HCT116 (cell line): ENCODE measurements around the gene SNAPC2. TPM values are rescaled to one million over a fixed set of nuclear protein-coding genes. Genes with fewer than 3 reads are reported as not detected.
A peak's percentile ranks its signal among the peaks of the same experiment; 100 is the strongest.
"Not testable (repeated sequence)": the region's sequence is repeated elsewhere in the genome, so short reads cannot be mapped to it uniquely, and the experiment has no call there.

ENCODE experiments used
- ATAC-seq: fragments of 200-7000 bp; cut with Tn5 transposase; 2 replicates; pipeline ENCODE4 v1.9.1; 2020; ENCODE audit warnings: mild to moderate bottlenecking, moderate library complexity
- BruUV-seq: library from RNA; stranded (reverse); fragments of 400-500 nt; replicated peaks from 2 replicates; lab custom pipeline; 2021; lab: Mats Ljungman, UMichigan
- CTCF ChIA-PET: fragments of 300-600 bp; sonication (Branson Sonifier 250); formaldehyde crosslinking; loops from one replicate; lab custom pipeline; 2021; ENCODE audit warnings: antibody characterized with exemption; lab: Charles Lee
- POLR2A ChIA-PET: fragments of 300-600, 350-600 bp; sonication (Branson Sonifier 250); formaldehyde crosslinking; loops from one replicate; lab custom pipeline; 2021; ENCODE audit warnings: antibody characterized with exemption; lab: Charles Lee
- RAD21 ChIA-PET, 2 experiments: fragments of 300-600 bp; sonication (Branson Sonifier 250); formaldehyde crosslinking; loops; one replicate each; lab custom pipeline; 2023; ENCODE audit warnings: low total read pairs in 2 of 2; ENCODE audit not compliant: uncharacterized antibody in 2 of 2, unreplicated experiment in 2 of 2, low non-redundant PET in 1 of 2; lab: Charles Lee
- DNase-seq: peaks from one replicate; pipeline ENCODE4 v3.0.0-alpha.2; 2010; ENCODE audit warnings: low read depth, low spot score
- H2AFZ ChIP-seq: fragments of 200-600 bp; shearing (Covaris generic), sonication (generic); 2 replicates; pipeline ENCODE4 v1.6.1; 2017; ENCODE audit warnings: low read depth, mixed run types, mixed read lengths, antibody characterized with exemption, low read length; ENCODE audit not compliant: poor library complexity, severe bottlenecking
- H3K27ac ChIP-seq: 2 replicates; pipeline ENCODE4 v1.5.1; 2012; ENCODE audit warnings: low read depth, low read length
- H3K27me3 ChIP-seq: fragments of 200-600 bp; sonication (generic); 2 replicates; pipeline ENCODE4 v1.6.1; 2016; ENCODE audit warnings: mixed run types, low read length, mixed read lengths; ENCODE audit not compliant: insufficient read depth
- H3K36me3 ChIP-seq, 2 experiments: fragments of 200-500 bp in 1 of 2; fragments of 200-600 bp in 1 of 2; sonication (Bioruptor generic) in 1 of 2; sonication (generic) in 1 of 2; 2 replicates each; pipeline versions ENCODE4 v1.5.1 to v1.6.1; 2014 to 2016; ENCODE audit warnings: low read length in 2 of 2, inconsistent platforms in 1 of 2, mixed read lengths in 1 of 2, mixed run types in 1 of 2; ENCODE audit not compliant: insufficient read depth in 2 of 2, control insufficient read depth in 1 of 2
- H3K4me1 ChIP-seq, 2 experiments: fragments of 200-600 bp in 1 of 2; sonication (generic) in 1 of 2; 2 replicates each; pipeline versions ENCODE4 v1.5.1 to v1.6.1; 2012 to 2017; ENCODE audit warnings: low read length in 2 of 2, inconsistent platforms in 1 of 2, mild to moderate bottlenecking in 1 of 2, mixed read lengths in 1 of 2, mixed run types in 1 of 2, moderate library complexity in 1 of 2; ENCODE audit not compliant: insufficient read depth in 2 of 2, control insufficient read depth in 1 of 2
- H3K4me2 ChIP-seq: fragments of 200-600 bp; sonication (generic); 2 replicates; pipeline ENCODE4 v1.6.1; 2017; ENCODE audit warnings: mixed run types, low read length, mixed read lengths
- H3K4me3 ChIP-seq, 2 experiments: fragments of 200-600 bp in 1 of 2; sonication (generic) in 1 of 2; replicated peaks in 1 of 2; 2 replicates each; pipeline ENCODE4 v1.5.1; 2011 to 2016; ENCODE audit warnings: low read length in 2 of 2, control low read depth in 1 of 2, low read depth in 1 of 2, mild to moderate bottlenecking in 1 of 2, mixed read lengths in 1 of 2, mixed run types in 1 of 2
- H3K79me2 ChIP-seq: fragments of 200-600 bp; sonication (generic); 2 replicates; pipeline ENCODE4 v1.6.1; 2017; ENCODE audit warnings: mild to moderate bottlenecking, mixed run types, low read length, moderate library complexity, mixed read lengths; ENCODE audit not compliant: insufficient read depth
- H3K9ac ChIP-seq: fragments of 200-600 bp; sonication (generic); 2 replicates; pipeline ENCODE4 v1.6.1; 2016; ENCODE audit warnings: low read length, mixed read lengths
- H3K9me2 ChIP-seq: fragments of 200-600 bp; sonication (generic), shearing (Covaris generic); 2 replicates; pipeline ENCODE4 v1.6.1; 2017; ENCODE audit warnings: mixed run types, mild to moderate bottlenecking, moderate library complexity; ENCODE audit not compliant: insufficient read depth
- H3K9me3 ChIP-seq, 2 experiments: fragments of 200-500 bp in 1 of 2; fragments of 200-600 bp in 1 of 2; sonication (Bioruptor generic) in 1 of 2; sonication (generic) in 1 of 2; 2 replicates each; pipeline ENCODE4 v1.6.1; 2014 to 2017; ENCODE audit warnings: low read length in 2 of 2, mixed read lengths in 2 of 2, inconsistent platforms in 1 of 2, low read depth in 1 of 2, mild to moderate bottlenecking in 1 of 2, mixed run types in 1 of 2, moderate library complexity in 1 of 2; ENCODE audit not compliant: control insufficient read depth in 1 of 2, insufficient read depth in 1 of 2
- H4K20me1 ChIP-seq: fragments of 200-600 bp; sonication (generic), shearing (Covaris generic); 2 replicates; pipeline ENCODE4 v1.6.1; 2017; ENCODE audit warnings: mixed run types, mild to moderate bottlenecking, moderate library complexity; ENCODE audit not compliant: insufficient read depth
- EGR1 ChIP-seq: IDR thresholded peaks from 2 replicates; pipeline ENCODE4 v1.6.1; 2012; ENCODE audit warnings: low read depth
- JUND ChIP-seq: IDR thresholded peaks from 2 replicates; pipeline ENCODE4 v1.6.1; 2012
- POLR2AphosphoS5 ChIP-seq: IDR thresholded peaks from 2 replicates; pipeline ENCODE4 v1.6.1; 2011; ENCODE audit warnings: mild to moderate bottlenecking, low read depth, low read length, moderate library complexity
- RAD21 ChIP-seq: IDR thresholded peaks from 2 replicates; pipeline ENCODE4 v1.6.1; 2012; ENCODE audit warnings: low read depth, mild to moderate bottlenecking
- ZFX ChIP-seq: fragments of 450-650 bp; IDR thresholded peaks from 2 replicates; pipeline ENCODE4 v1.6.1; 2017
- intact Hi-C: fragments of 100-400 bp; cut with micrococcal nuclease; formaldehyde crosslinking; loops from 2 replicates; pipeline ENCODE4 v1.10.0; 2022
- total RNA-seq: library from RNA; stranded (reverse); gene quantifications from one replicate; pipeline ENCODE4 v1.2.1, GENCODE V29; 2021; ENCODE audit not compliant: unreplicated experiment

The SNAPC2 gene
- total RNA-seq, 1 experiment from 2014 or later = 42.9 TPM

DNA sequence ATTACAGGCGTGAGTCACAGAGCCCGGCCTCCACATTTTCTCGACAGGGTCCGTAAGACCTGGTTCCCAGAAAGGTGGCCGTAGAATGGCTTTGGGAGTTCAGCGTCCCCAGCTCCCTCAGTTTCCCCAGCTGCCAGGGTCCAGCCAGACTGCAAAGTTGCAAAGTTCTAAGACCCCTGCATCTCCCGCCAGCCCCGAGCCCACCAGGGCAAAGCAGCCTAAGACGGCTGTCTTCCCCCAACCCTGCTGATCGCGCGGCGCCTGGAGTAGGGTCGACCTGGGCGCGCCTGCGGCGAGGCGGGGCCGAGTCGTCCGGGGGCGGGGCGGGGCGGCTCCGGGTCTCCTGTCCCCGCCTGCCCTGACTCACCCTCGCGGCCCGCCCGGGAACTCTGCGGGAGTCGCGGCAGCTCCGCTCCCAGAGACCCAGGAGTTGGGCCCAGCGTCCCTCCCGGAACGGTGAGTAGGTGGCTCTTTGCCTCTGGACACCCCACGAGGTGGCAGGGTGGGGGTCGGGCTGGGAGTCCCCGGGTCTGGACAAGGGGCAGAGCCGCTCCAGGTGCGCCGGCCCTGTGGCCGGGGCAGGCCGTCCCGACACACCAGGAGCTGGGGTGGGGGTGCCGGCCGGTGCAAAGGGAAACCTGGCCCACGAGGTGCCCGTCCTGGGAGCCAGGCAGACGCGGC is 31.9 kb upstream of the SNAPC2 start, which contains the start of gene LRRC8E:
TSS of gene LRRC8E (plus strand) at position 366 of the 681 bp plus-strand sequence. CDS start 7,094 bp downstream, outside the sequence.
- H2AFZ ChIP-seq = no peak within 1 kb of the TSS

GRCh38 chr19:7888826-7889217 is 31.3 kb upstream of the SNAPC2 start:
- no peaks in the 10 kb centered on the region for H3K36me3 ChIP-seq
- H2AFZ ChIP-seq = no peak overlapping the region
- H3K79me2 ChIP-seq = peaks cover 37% of the 10 kb centered on the region
- no peaks in the 10 kb centered on the region for H3K9me2 ChIP-seq
- DNase-seq (no peak), ATAC-seq (no peak)
- no peaks in the 10 kb centered on the region for H3K27me3 ChIP-seq
- H3K4me2 ChIP-seq = peak overlapping the region; percentile 95
- BruUV-seq = TSS peak; percentile 83
- peak overlapping the region; percentile 81 to 94 for H3K4me3 ChIP-seq
- H3K4me1 ChIP-seq = peaks cover 13 to 42% of the 10 kb centered on the region in 2 experiments; a peak in 3 of 4 replicates
- RAD21 ChIA-PET = no interaction called here
- TF ChIP-seq JUND (no peak), ZFX (peak; percentile 50; the same call in 1 of the 2 replicates)
- H3K9ac ChIP-seq = peak overlapping the region; percentile 97
- intact Hi-C loops = loop anchor here (2.0 kb wide), 1 partner anchor 14 kb away; the partner anchor contains the start of gene MAP2K7
- no peaks in the 10 kb centered on the region for H4K20me1 ChIP-seq
- CTCF ChIA-PET = interaction anchor here (1.8 to 4.0 kb wide), 2 partner anchors 13 to 20 kb away, joined by 4 to 14 read pairs; no protein-coding TSS in a partner anchor
- POLR2A ChIA-PET = interaction anchor here (1.0 to 3.0 kb wide), 5 partner anchors 11 to 31 kb away, joined by 3 to 10 read pairs (median 4); partner anchors contain the start of genes MAP2K7 and SNAPC2
- no peaks in the 10 kb centered on the region for H3K9me3 ChIP-seq
- H3K27ac ChIP-seq = peak overlapping the region; percentile 76

More for the DNA sequence above, 31.9 kb upstream of the SNAPC2 start, which contains the start of gene LRRC8E:
- CTCF ChIA-PET = interaction anchor here (0.9 to 4.0 kb wide), 3 partner anchors 13 to 19 kb away, joined by 4 to 14 read pairs (median 6); partner anchors contain the start of gene MAP2K7
- no peaks in the 10 kb centered on the region for H3K9me2 ChIP-seq
- ATAC-seq = peak; percentile 98
- H3K79me2 ChIP-seq = peaks cover 36% of the 10 kb centered on the region
- peak within 1 kb of the TSS; percentile 95 for H3K4me2 ChIP-seq
- intact Hi-C loops = loop anchor here (2.0 kb wide), 1 partner anchor 15 kb away; the partner anchor contains the start of gene MAP2K7
- DNase-seq = no peak
- H4K20me1 ChIP-seq = no peaks in the 10 kb centered on the region
- RAD21 ChIA-PET = no interaction called here
- peak within 1 kb of the TSS; percentile 97 for H3K9ac ChIP-seq
- POLR2A ChIA-PET = interaction anchor here (1.0 to 3.0 kb wide), 5 partner anchors 12 to 32 kb away, joined by 3 to 10 read pairs (median 4); partner anchors contain the start of genes MAP2K7 and SNAPC2
- no peaks in the 10 kb centered on the region for H3K36me3 ChIP-seq
- BruUV-seq = no TSS peak
- peaks cover 13 to 42% of the 10 kb centered on the region in 2 experiments; a peak in 3 of 4 replicates for H3K4me1 ChIP-seq
- no peaks in the 10 kb centered on the region for H3K9me3 ChIP-seq
- peak within 1 kb of the TSS; percentile 81 to 94 for H3K4me3 ChIP-seq
- TF ChIP-seq ZFX = peak; percentile 79; the same call in 1 of the 2 replicates
- TF ChIP-seq RAD21 = no peak
- TF ChIP-seq EGR1 = peak; percentile 64; the same call in 1 of the 2 replicates
- TF ChIP-seq POLR2AphosphoS5 = peak; percentile 95
- peak within 1 kb of the TSS; percentile 76 for H3K27ac ChIP-seq
- no peaks in the 10 kb centered on the region for H3K27me3 ChIP-seq

DNA sequence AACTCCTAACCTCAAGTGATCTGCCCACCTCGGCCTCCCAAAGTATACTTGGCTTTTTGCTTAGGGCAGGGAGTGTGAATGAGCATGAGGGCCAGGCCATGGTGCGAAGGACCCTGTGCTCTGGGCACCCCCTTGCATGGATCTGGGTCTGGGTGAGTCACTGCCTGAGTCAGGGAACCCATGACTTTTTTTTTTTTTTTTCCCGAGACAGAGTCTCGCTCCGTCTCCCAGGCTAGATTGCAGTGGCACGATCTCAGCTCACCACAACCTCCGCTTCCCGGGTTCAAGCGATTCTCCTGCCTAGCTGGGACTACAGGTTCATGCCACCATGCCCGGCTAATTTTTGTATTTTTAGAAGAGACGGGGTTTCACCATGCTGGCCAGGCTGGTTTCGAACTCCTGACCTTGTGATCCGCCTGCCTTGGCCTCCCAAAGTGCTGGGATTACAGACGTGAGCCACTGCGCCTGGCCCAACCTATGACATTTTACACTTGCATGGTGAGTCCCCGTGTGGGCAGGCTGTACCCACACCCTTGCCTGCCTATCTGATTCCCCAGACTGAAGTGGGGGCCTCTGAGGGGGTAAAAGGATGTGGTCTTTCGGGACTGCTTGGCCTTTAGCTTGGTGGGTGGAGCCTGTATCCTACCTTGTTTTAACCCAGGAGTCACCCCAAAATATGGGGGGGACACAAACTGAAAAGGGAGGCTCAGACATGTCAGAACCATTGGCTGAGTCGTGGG is 26.6 kb upstream of the SNAPC2 start:
- H3K9me2 ChIP-seq, H3K9me3 ChIP-seq, H3K4me2 ChIP-seq, DNase-seq, H2AFZ ChIP-seq, H3K36me3 ChIP-seq, H3K9ac ChIP-seq, H3K4me3 ChIP-seq, BruUV-seq, POLR2A ChIA-PET, RAD21 ChIA-PET, CTCF ChIA-PET, intact Hi-C loops, H4K20me1 ChIP-seq, H3K27me3 ChIP-seq, H3K27ac ChIP-seq, ATAC-seq: not testable (repeated sequence)
- Histone ChIP-seq H3K4me1 (peaks cover 0 to 13% of the 10 kb centered on the region in 2 experiments; a peak in 2 of 4 replicates), H3K79me2 (peaks cover 42% of the 10 kb centered on the region)
